ENCODE data around the gene CHST11.

GRCh38 chr12:104687823-104688573 lies 231.2 kb downstream of the CHST11 start:
- TF ChIP-seq CTCF (IDR thresholded peaks at IDR 0.05), result no peak
- TF ChIP-seq POLR2A (IDR thresholded peaks at IDR 0.05), result no peak
- TF ChIP-seq EP300 (IDR thresholded peaks at IDR 0.05), result no peak
